ENCODE measurements around the gene FLRT2.

The FLRT2 gene

DNA sequence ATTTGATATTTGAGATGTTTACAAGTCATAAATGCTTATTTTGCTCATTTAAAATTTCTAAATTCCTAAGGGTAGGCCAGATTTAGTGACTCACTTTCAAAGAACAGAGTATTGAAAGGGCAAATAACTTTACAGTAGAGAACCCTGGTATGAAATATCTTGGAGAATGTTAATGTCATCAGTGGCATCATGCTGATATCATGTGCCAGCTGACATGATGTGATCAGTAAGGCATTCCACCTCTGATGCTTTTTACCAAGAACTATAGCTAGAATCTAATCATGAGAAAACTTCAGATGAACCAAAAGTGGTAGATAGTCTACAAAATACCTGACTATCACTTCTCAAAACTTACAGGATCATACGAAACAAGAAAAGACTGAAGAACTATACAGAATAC, 2.9 kb upstream of the FLRT2 start:
- no peak for TF ChIP-seq TAF1 (IDR thresholded peaks at IDR 0.05; ENCODE audit: borderline replicate concordance, insufficient read depth, low read length)
- TF ChIP-seq SIN3A (IDR thresholded peaks at IDR 0.05; ENCODE audit: borderline replicate concordance, insufficient read depth, low read length), result no peak
- TF ChIP-seq POLR2AphosphoS5 (IDR thresholded peaks at IDR 0.05; ENCODE audit: low read depth, low read length), result no peak
- TF ChIP-seq FOXP2 (optimal IDR thresholded peaks at IDR 0.05; ENCODE audit: borderline replicate concordance, extremely low read depth, extremely low read length, insufficient read depth), result no peak
- TF ChIP-seq REST (IDR thresholded peaks at IDR 0.05; ENCODE audit: insufficient read depth in 1 of 2, low read depth in 2 of 2, low read length in 2 of 2), result no peak

DNA sequence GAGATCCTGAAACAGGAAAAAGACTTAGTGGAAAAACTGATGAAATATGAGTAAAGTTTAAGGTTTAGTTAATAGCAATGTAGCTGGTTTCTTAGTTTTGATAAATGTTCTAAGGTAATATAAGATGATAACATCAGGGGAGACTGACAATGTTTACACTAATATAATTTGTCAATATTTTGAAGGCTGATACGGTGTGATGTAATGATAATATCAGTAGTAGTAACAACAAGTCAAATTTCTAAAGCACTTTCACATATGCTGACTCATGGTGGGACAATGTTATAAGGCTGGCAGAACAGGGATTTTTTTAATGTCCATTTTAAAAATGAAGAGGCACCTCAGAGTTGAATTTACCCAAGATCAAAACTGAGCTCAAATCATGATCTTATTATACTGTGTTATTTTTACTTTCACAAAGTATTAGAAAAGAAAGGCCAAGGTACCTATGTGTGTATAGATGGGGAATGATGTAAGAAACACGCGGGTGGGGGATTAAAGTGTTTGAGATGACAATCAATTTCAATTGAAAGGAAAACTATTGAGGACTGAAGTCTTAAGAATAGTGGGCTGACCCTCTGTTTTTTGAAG, 2.4 kb upstream of the FLRT2 start:
- TF ChIP-seq POLR2AphosphoS5 (IDR thresholded peaks at IDR 0.05; ENCODE audit: low read depth, low read length) (no peak), TAF1 (IDR thresholded peaks at IDR 0.05; ENCODE audit: borderline replicate concordance, insufficient read depth, low read length) (no peak), FOXP2 (optimal IDR thresholded peaks at IDR 0.05; ENCODE audit: borderline replicate concordance, extremely low read depth, extremely low read length, insufficient read depth) (no peak), REST (IDR thresholded peaks at IDR 0.05; ENCODE audit: insufficient read depth in 1 of 2, low read depth in 2 of 2, low read length in 2 of 2) (no peak), SIN3A (IDR thresholded peaks at IDR 0.05; ENCODE audit: borderline replicate concordance, insufficient read depth, low read length) (no peak)

DNA sequence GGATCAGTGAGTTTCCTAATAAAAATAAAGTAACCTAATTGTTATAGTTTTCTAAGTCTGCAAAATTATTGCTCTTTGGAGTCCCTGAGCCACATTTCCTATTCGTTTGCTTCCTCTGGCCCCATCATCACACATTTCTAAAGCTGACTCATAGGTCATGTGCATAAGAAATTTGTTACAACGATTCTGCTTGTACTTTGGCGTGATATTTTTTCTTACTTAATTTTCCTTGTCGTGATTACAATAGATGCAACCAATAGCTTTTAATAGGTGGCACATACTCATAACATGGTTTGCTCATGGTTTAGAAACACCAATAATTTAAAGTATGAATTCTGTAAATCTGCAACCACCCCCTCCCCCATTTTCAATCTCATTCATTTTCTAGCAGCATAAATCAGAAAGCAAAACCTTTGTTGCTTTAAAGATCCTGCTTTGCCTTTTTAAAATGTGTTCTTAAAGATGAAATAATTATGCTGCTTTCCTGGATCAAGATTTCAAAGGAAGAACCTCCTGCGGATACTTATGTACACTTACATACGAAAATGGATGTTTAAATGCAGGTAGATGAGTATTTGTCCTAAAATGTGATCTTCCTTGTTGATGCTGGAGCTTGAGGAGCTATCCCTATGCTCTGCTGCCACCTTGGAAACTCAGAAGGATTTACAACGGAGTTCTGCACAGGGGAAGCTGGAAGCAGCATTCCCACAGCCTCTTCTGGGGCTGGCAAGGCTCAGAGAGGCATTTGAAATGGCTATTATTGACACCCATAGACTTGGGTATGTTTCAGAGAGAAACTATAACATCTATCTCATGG, 1.7 kb upstream of the FLRT2 start:
- TF ChIP-seq POLR2AphosphoS5 (IDR thresholded peaks at IDR 0.05; ENCODE audit: low read depth, low read length) (no peak), REST (IDR thresholded peaks at IDR 0.05; ENCODE audit: insufficient read depth in 1 of 2, low read depth in 2 of 2, low read length in 2 of 2) (no peak), TAF1 (IDR thresholded peaks at IDR 0.05; ENCODE audit: borderline replicate concordance, insufficient read depth, low read length) (no peak), FOXP2 (optimal IDR thresholded peaks at IDR 0.05; ENCODE audit: borderline replicate concordance, extremely low read depth, extremely low read length, insufficient read depth) (no peak), SIN3A (IDR thresholded peaks at IDR 0.05; ENCODE audit: borderline replicate concordance, insufficient read depth, low read length) (no peak)

- TF ChIP-seq TAF1 (IDR thresholded peaks at IDR 0.05; ENCODE audit: borderline replicate concordance, insufficient read depth, low read length) (no peak), FOXP2 (optimal IDR thresholded peaks at IDR 0.05; ENCODE audit: borderline replicate concordance, extremely low read depth, extremely low read length, insufficient read depth) (no peak), POLR2AphosphoS5 (IDR thresholded peaks at IDR 0.05; ENCODE audit: low read depth, low read length) (no peak), REST (IDR thresholded peaks at IDR 0.05; ENCODE audit: insufficient read depth in 1 of 2, low read depth in 2 of 2, low read length in 2 of 2) (no peak), SIN3A (IDR thresholded peaks at IDR 0.05; ENCODE audit: borderline replicate concordance, insufficient read depth, low read length) (no peak)
These were observed 880 bp upstream of the FLRT2 start for GRCh38 chr14:85528897-85529631.
